Stimulated activated CD8-positive, alpha-beta memory T cell treated with anti-CD3 and anti-CD28 coated beads, Interleukin-15, amount 100 ng/mL, for 1 hour (primary cell): Measurements from ENCODE around the gene ZNF253.
"Not testable (repeated sequence)": the region's sequence is repeated elsewhere in the genome, so short reads cannot be mapped to it uniquely, and the experiment has no call there.

Experiments used
- DNase-seq: peaks from one replicate; pipeline ENCODE4 v3.0.0-alpha.2; 2020; ENCODE audit warnings: low read depth

ZNF253 gene

DNA sequence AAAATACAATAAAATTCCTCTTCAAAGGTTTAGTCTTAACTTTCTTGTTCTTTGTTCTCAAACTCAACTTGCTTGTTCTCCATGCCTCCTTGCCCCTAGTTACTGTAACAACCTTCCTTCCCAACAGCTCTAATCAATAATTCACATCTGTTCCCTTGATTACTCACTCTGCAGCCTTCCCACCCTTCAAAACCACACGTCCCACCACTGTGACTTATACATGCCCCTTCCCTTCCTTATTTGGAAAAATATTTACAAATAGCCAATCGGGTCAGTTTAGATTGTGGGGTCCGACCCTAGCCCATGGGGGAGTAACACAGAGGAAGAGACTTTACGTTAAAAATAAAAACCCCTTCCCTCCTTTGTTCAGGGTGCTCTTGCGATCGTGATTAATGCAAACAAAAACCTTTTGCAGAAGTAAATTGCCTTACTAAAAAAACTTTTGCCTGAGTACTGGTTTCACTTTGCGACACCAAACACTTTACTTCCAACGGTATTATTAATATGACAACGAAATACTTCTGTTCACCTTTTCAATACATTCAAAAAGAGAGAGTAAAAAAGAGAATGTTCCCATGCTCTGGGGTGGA lies 34.6 kb downstream of the ZNF253 start:
- no peak for DNase-seq

- DNase-seq: peak; percentile 80
Measured at GRCh38 chr19:19900729-19901444, 35.2 kb downstream of the ZNF253 start, which contains the start of gene ZNF93. TSS of gene ZNF93 (plus strand) at chr19:19900946. CDS start at chr19:19901089, 143 bp downstream.

DNA sequence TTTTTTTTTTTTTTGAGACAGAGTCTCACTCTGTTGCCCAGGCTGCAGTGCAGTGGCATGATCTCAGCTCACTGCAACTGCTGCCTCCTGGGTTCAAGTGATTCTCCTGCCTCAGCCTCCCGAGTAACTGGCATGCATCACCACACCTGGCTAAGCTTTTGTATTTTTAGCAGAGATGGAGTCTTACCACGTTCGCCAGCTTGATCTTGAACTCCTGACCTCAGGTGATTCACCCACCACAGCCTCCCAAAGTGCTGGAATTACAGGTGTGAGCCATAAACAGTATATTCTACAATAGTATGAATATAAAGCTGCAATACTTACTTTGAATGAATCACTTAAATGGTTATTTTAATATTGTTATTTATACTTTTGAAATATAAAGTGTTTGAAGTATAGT lies 41.9 kb downstream of the ZNF253 start:
- DNase-seq: not testable (repeated sequence)

- no peak for DNase-seq
Measured at GRCh38 chr19:19909654-19910053, 44.0 kb downstream of the ZNF253 start.

- DNase-seq: no peak
Measured at GRCh38 chr19:19911150-19911549, 45.5 kb downstream of the ZNF253 start.

DNA sequence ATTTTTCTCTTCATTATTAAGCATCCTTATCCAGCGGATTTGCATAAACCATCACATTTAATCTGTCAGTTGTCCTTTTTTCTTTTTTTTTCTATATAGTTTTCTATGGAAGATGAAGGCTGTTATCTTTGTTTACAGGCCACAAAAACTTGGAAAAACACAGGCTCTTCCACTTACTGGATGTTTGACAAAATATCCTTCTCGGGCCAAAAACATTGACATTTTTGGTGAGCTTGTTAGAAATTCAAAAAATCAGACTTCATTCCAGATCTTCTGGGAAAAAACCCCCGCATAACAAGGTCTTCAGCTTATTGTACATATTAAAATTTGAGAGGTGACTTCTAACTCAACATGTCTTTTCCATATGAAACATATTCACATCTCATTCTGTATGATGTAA lies 48.9 kb downstream of the ZNF253 start:
- no peak for DNase-seq

GRCh38 chr19:19930417-19930816 lies 64.7 kb downstream of the ZNF253 start:
- DNase-seq: not testable (repeated sequence)

GRCh38 chr19:19933432-19934314 lies 68.0 kb downstream of the ZNF253 start:
- not testable (repeated sequence) for DNase-seq

DNA sequence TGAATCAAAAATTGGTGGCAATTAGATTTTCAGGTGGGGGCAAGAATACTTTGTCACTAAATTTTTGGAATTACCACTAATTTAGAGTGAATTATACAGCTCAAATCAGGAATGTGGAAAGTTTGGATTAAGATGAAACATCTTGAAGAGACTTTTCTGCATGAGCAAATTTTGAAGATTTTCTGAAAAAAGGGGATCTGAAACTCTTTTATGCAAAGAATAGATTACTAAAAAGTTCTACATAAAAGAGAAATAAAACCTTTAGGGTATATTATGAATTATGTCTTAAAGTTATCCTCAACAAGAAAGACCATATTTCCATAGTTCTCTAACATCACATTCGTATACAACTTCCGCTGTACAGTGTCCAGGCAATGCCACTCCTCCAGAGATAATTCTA lies 71.7 kb downstream of the ZNF253 start:
- DNase-seq: no peak

DNA sequence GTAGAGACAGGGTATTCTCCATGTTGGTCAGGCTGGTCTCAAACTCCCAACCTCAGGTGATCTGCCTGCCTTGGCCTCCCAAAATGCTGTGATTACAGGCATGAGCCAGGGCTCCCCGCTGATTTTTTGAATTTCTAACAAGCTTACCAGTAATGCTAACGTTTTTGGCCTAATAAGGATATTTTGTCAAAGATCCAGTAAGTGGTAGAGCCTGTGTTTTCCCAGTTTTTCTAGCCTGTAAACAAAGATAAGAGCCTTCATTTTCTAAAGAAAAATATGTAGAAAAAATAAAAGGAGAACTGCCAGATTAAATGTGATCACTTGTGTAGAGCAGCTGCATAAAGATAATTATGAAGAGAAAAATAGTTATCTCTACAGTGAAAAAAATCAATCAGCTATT lies 72.8 kb downstream of the ZNF253 start:
- no peak for DNase-seq

- no peak for DNase-seq
Measured at GRCh38 chr19:19943848-19944582, 78.3 kb downstream of the ZNF253 start.
